ENCODE measurements around the gene ZRANB1.

Gene ZRANB1

GRCh38 chr10:124992462-124993344 lies 50.8 kb downstream of the ZRANB1 start:
- no peak for TF ChIP-seq EZH2phosphoT487 (conservative IDR thresholded peaks at IDR 0.05; ENCODE audit: low read length)
- TF ChIP-seq CTCF (IDR thresholded peaks at IDR 0.05; ENCODE audit: insufficient read depth, low read length, poor library complexity, severe bottlenecking): peak; percentile 29
- Histone ChIP-seq H2AFZ (ENCODE audit: low read depth, low read length, severe bottlenecking) (no peak overlapping the region), H3K9ac (ENCODE audit: low read length) (no peak overlapping the region), H3K27me3 (ENCODE audit: low read length) (no peaks in the 10 kb centered on the region), H3K36me3 (ENCODE audit: low read length) (no peaks in the 10 kb centered on the region), H3K9me3 (ENCODE audit: insufficient read depth, low read length) (no peaks in the 10 kb centered on the region), H3K9me2 (replicated peaks; ENCODE audit: insufficient read depth, low read length) (no peaks in the 10 kb centered on the region), H3K79me2 (ENCODE audit: insufficient read depth, low read length) (no peaks in the 10 kb centered on the region), H3K4me3 (ENCODE audit: insufficient read depth, low read length, poor library complexity, severe bottlenecking) (no peak overlapping the region), H4K20me1 (ENCODE audit: low read depth, low read length) (no peaks in the 10 kb centered on the region), H3K27ac (ENCODE audit: low read depth, low read length) (no peak overlapping the region), H3K4me2 (ENCODE audit: low read depth, low read length, poor library complexity, severe bottlenecking) (no peak overlapping the region), H3F3A (ENCODE audit: insufficient read depth) (no peaks in the 10 kb centered on the region)

- H4K20me1 ChIP-seq (ENCODE audit: low read depth, low read length): no peaks in the 10 kb centered on the region
- H3K9ac ChIP-seq (ENCODE audit: low read length): no peak overlapping the region
- no peak overlapping the region for H2AFZ ChIP-seq (ENCODE audit: low read depth, low read length, severe bottlenecking)
- H3K27me3 ChIP-seq (ENCODE audit: low read length): no peaks in the 10 kb centered on the region
- H3K4me2 ChIP-seq (ENCODE audit: low read depth, low read length, poor library complexity, severe bottlenecking): no peak overlapping the region
- H3K27ac ChIP-seq (ENCODE audit: low read depth, low read length): no peak overlapping the region
- H3K79me2 ChIP-seq (ENCODE audit: insufficient read depth, low read length): no peaks in the 10 kb centered on the region
- H3K4me3 ChIP-seq (ENCODE audit: insufficient read depth, low read length, poor library complexity, severe bottlenecking): no peak overlapping the region
- no peaks in the 10 kb centered on the region for H3K9me2 ChIP-seq (replicated peaks; ENCODE audit: insufficient read depth, low read length)
- H3K9me3 ChIP-seq (ENCODE audit: insufficient read depth, low read length): no peaks in the 10 kb centered on the region
- no peak for TF ChIP-seq EZH2phosphoT487 (conservative IDR thresholded peaks at IDR 0.05; ENCODE audit: low read length)
- TF ChIP-seq CTCF (IDR thresholded peaks at IDR 0.05; ENCODE audit: insufficient read depth, low read length, poor library complexity, severe bottlenecking): no peak
- no peaks in the 10 kb centered on the region for H3K36me3 ChIP-seq (ENCODE audit: low read length)
- no peaks in the 10 kb centered on the region for H3F3A ChIP-seq (ENCODE audit: insufficient read depth)
Observed at GRCh38 chr10:124993345-124993708, 51.4 kb downstream of the ZRANB1 start.

- H3K79me2 ChIP-seq (ENCODE audit: insufficient read depth, low read length): no peaks in the 10 kb centered on the region
- H2AFZ ChIP-seq (ENCODE audit: low read depth, low read length, severe bottlenecking): no peak overlapping the region
- H4K20me1 ChIP-seq (ENCODE audit: low read depth, low read length): no peaks in the 10 kb centered on the region
- H3K9ac ChIP-seq (ENCODE audit: low read length): no peak overlapping the region
- H3K9me3 ChIP-seq (ENCODE audit: insufficient read depth, low read length): no peaks in the 10 kb centered on the region
- H3K9me2 ChIP-seq (replicated peaks; ENCODE audit: insufficient read depth, low read length): no peaks in the 10 kb centered on the region
- no peak overlapping the region for H3K4me3 ChIP-seq (ENCODE audit: insufficient read depth, low read length, poor library complexity, severe bottlenecking)
- H3K27ac ChIP-seq (ENCODE audit: low read depth, low read length): no peak overlapping the region
- no peaks in the 10 kb centered on the region for H3F3A ChIP-seq (ENCODE audit: insufficient read depth)
- TF ChIP-seq EZH2phosphoT487 (conservative IDR thresholded peaks at IDR 0.05; ENCODE audit: low read length): no peak
- no peak for TF ChIP-seq CTCF (IDR thresholded peaks at IDR 0.05; ENCODE audit: insufficient read depth, low read length, poor library complexity, severe bottlenecking)
- H3K4me2 ChIP-seq (ENCODE audit: low read depth, low read length, poor library complexity, severe bottlenecking): no peak overlapping the region
- H3K27me3 ChIP-seq (ENCODE audit: low read length): no peaks in the 10 kb centered on the region
- no peaks in the 10 kb centered on the region for H3K36me3 ChIP-seq (ENCODE audit: low read length)
Observed at GRCh38 chr10:124993736-124994451, 52.0 kb downstream of the ZRANB1 start.

Measured in SU-DHL-6 (cell line).